HG03571 (cell line): ENCODE data around the gene KRTAP5-5.
"Not testable (repeated sequence)": the region's sequence is repeated elsewhere in the genome, so short reads cannot be mapped to it uniquely, and the experiment has no call there.

Experiments
- ATAC-seq: cut with Tn5 transposase; IDR thresholded peaks from one replicate; pipeline ENCODE4 v1.9.1; 2021; ENCODE audit not compliant: unreplicated experiment

KRTAP5-5 gene

GRCh38 chr11:1605923-1606322 lies 23.7 kb upstream of the KRTAP5-5 start:
- peak; percentile 78 for ATAC-seq

GRCh38 chr11:1607156-1607845 lies 22.3 kb upstream of the KRTAP5-5 start:
- not testable (repeated sequence) for ATAC-seq

GRCh38 chr11:1607901-1608300 lies 21.7 kb upstream of the KRTAP5-5 start:
- ATAC-seq, result not testable (repeated sequence)

- no peak for ATAC-seq
Measured at GRCh38 chr11:1608363-1608762, 21.2 kb upstream of the KRTAP5-5 start, which contains the start of gene KRTAP5-3. Gene KRTAP5-3 (minus strand): TSS chr11:1608463. CDS start chr11:1608385, 78 bp downstream.

- ATAC-seq, result no peak
Measured at GRCh38 chr11:1618231-1618630, 11.3 kb upstream of the KRTAP5-5 start.

- ATAC-seq, result no peak
Measured at GRCh38 chr11:1619449-1619848, 10.1 kb upstream of the KRTAP5-5 start.

GRCh38 chr11:1622086-1622485 lies 7.5 kb upstream of the KRTAP5-5 start, which contains the start of gene KRTAP5-4:
Gene KRTAP5-4 (minus strand): TSS chr11:1622138. CDS start chr11:1622093, 45 bp downstream.
- ATAC-seq, result no peak

GRCh38 chr11:1623716-1624115 lies 5.9 kb upstream of the KRTAP5-5 start:
- no peak for ATAC-seq

- ATAC-seq, result no peak
Measured at GRCh38 chr11:1624621-1625020, 5.0 kb upstream of the KRTAP5-5 start.

GRCh38 chr11:1625541-1625940 lies 4.0 kb upstream of the KRTAP5-5 start:
- ATAC-seq, result no peak

- no peak for ATAC-seq
Measured at GRCh38 chr11:1628506-1629325, 859 bp upstream of the KRTAP5-5 start.

- ATAC-seq, result no peak
Measured at GRCh38 chr11:1630271-1630670, 696 bp downstream of the KRTAP5-5 start.

GRCh38 chr11:1631066-1631568 lies 1.5 kb downstream of the KRTAP5-5 start:
- no peak for ATAC-seq

GRCh38 chr11:1632053-1632714 lies 2.6 kb downstream of the KRTAP5-5 start:
- ATAC-seq, result no peak

GRCh38 chr11:1633864-1634263 lies 4.3 kb downstream of the KRTAP5-5 start:
- ATAC-seq, result no peak

- ATAC-seq, result no peak
Measured at GRCh38 chr11:1636291-1636950, 6.8 kb downstream of the KRTAP5-5 start.

GRCh38 chr11:1637628-1638027 lies 8.1 kb downstream of the KRTAP5-5 start:
- ATAC-seq, result no peak

- ATAC-seq, result no peak
Measured at GRCh38 chr11:1638344-1638743, 8.8 kb downstream of the KRTAP5-5 start.

- ATAC-seq, result no peak
Measured at GRCh38 chr11:1639102-1639620, 9.6 kb downstream of the KRTAP5-5 start.

GRCh38 chr11:1639666-1640065 lies 10.1 kb downstream of the KRTAP5-5 start:
- no peak for ATAC-seq
